ENCODE measurements around the gene TANGO2. TPM values are rescaled to one million over a fixed set of nuclear protein-coding genes. Genes with fewer than 3 reads are reported as not detected.

Gene TANGO2
- total and polyA plus RNA-seq, 4 donors, result 20.7 to 48.8 (median 34.1) TPM

- WGBS, 2 donors, result 97 to 99% methylated on average over 5 of the region's 5 CpGs
- ATAC-seq (ENCODE audit: insufficient read depth, low FRiP score) (no peak), DNase-seq (no peak)
- H3K4me3 ChIP-seq, result no peak overlapping the region
- H3K9ac ChIP-seq (ENCODE audit: insufficient read depth in 1 of 2, low read length in 2 of 2), result no peak overlapping the region
- peaks cover 5 to 21% (median 12%) of the 10 kb centered on the region in 5 donors for H3K4me1 ChIP-seq (ENCODE audit: control insufficient read depth in 5 of 5, insufficient read depth in 5 of 5, low read length in 5 of 5)
- H3K9me3 ChIP-seq (ENCODE audit: control insufficient read depth in 4 of 4, insufficient read depth in 3 of 4, low read length in 3 of 4), result no peaks in the 10 kb centered on the region
- H3K27me3 ChIP-seq (ENCODE audit: control insufficient read depth in 3 of 3, insufficient read depth in 3 of 3, low read length in 2 of 3), result no peaks in the 10 kb centered on the region
- no peak for TF ChIP-seq CTCF (IDR thresholded peaks at IDR 0.05; ENCODE audit: control extremely low read depth, extremely low read depth)
- H3K36me3 ChIP-seq (ENCODE audit: control insufficient read depth in 4 of 4, insufficient read depth in 4 of 4, low read length in 4 of 4), result peaks cover 26 to 50% (median 39%) of the 10 kb centered on the region in 4 donors
- H3K27ac ChIP-seq (ENCODE audit: low read depth in 1 of 2, low read length in 1 of 2), result no peak overlapping the region
Observed at GRCh38 chr22:20086763-20087162, 65.9 kb downstream of the TANGO2 start.

GRCh38 chr22:20087319-20088262 lies 66.7 kb downstream of the TANGO2 start:
- Histone ChIP-seq H3K27me3 (ENCODE audit: control insufficient read depth in 3 of 3, insufficient read depth in 3 of 3, low read length in 2 of 3) (no peaks in the 10 kb centered on the region), H3K27ac (ENCODE audit: low read depth in 1 of 2, low read length in 1 of 2) (no peak overlapping the region), H3K9me3 (ENCODE audit: control insufficient read depth in 4 of 4, insufficient read depth in 3 of 4, low read length in 3 of 4) (no peaks in the 10 kb centered on the region), H3K4me1 (ENCODE audit: control insufficient read depth in 5 of 5, insufficient read depth in 5 of 5, low read length in 5 of 5) (peaks cover 4 to 19% (median 10%) of the 10 kb centered on the region in 5 donors), H3K4me3 (no peak overlapping the region), H3K9ac (ENCODE audit: insufficient read depth in 1 of 2, low read length in 2 of 2) (no peak overlapping the region), H3K36me3 (ENCODE audit: control insufficient read depth in 4 of 4, insufficient read depth in 4 of 4, low read length in 4 of 4) (peaks cover 32 to 58% (median 45%) of the 10 kb centered on the region in 4 donors)
- DNase-seq (no peak), ATAC-seq (ENCODE audit: insufficient read depth, low FRiP score) (no peak)
- 89% methylated on average over 14 of the region's 14 CpGs for WGBS, 2 donors
- no peak for TF ChIP-seq CTCF (IDR thresholded peaks at IDR 0.05; ENCODE audit: control extremely low read depth, extremely low read depth)

- DNase-seq (no peak), ATAC-seq (ENCODE audit: insufficient read depth, low FRiP score) (no peak)
- Histone ChIP-seq H3K9ac (ENCODE audit: insufficient read depth in 1 of 2, low read length in 2 of 2) (no peak overlapping the region), H3K27me3 (ENCODE audit: control insufficient read depth in 3 of 3, insufficient read depth in 3 of 3, low read length in 2 of 3) (no peaks in the 10 kb centered on the region), H3K27ac (ENCODE audit: low read depth in 1 of 2, low read length in 1 of 2) (no peak overlapping the region), H3K9me3 (ENCODE audit: control insufficient read depth in 4 of 4, insufficient read depth in 3 of 4, low read length in 3 of 4) (no peaks in the 10 kb centered on the region), H3K4me1 (ENCODE audit: control insufficient read depth in 5 of 5, insufficient read depth in 5 of 5, low read length in 5 of 5) (peaks cover 0 to 13% (median 6%) of the 10 kb centered on the region in 5 donors), H3K36me3 (ENCODE audit: control insufficient read depth in 4 of 4, insufficient read depth in 4 of 4, low read length in 4 of 4) (peaks cover 37 to 60% (median 45%) of the 10 kb centered on the region in 4 donors), H3K4me3 (no peak overlapping the region)
- 95 to 96% methylated on average over 8 of the region's 8 CpGs for WGBS, 2 donors
- no peak for TF ChIP-seq CTCF (IDR thresholded peaks at IDR 0.05; ENCODE audit: control extremely low read depth, extremely low read depth)
Observed at GRCh38 chr22:20088263-20088648, 67.3 kb downstream of the TANGO2 start.
